ENCODE data around the gene RPS6KA4.
"Not testable (repeated sequence)": the region's sequence is repeated elsewhere in the genome, so short reads cannot be mapped to it uniquely, and the experiment has no call there.

Gene RPS6KA4

DNA sequence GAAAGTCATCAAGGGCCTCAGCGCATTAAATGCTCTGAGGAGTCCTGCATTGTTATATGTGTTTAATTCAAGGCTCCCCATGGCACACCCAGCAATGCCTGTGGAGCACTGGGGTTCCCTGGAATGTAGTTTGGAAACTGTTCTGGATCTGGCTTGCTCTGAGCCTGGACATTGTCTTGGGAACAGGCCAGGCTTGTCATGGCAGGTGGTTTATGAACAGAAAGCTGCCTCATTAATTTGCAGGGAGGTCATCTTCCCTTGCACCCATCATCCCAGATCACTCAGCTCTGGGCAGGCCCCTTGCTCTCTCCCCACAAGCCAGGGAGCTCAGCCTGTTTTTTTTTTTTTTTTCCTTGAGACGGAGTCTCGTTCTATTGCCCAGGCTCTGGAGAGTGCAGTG, 32.9 kb downstream of the RPS6KA4 start:
- DNase-seq, result no peak

DNA sequence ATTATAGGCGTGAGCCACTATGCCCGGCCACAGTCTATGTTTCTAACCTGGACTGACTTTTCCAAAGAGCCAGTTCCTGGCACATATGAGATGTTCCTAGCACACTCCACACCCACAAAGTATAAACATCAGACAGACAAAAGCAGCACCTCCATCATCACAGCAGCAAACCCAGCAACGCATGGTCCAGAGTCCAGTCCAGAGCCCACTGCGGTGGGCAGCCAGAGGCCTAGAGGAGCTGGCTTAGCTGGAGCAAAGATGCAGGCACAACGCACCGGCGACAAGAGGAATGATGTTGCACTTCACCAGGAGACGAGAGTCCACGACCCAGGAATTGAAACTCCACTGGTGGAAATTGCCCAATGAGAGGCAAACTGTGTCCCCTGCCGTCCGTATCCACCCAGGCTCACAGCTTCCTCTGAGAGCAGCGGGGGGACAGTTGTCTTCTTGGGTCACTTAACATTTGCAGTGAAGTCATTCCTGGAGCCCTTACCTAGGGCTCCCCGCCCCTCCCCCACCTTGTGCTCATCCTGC, 36.6 kb downstream of the RPS6KA4 start:
- DNase-seq, result peak; percentile 86

DNA sequence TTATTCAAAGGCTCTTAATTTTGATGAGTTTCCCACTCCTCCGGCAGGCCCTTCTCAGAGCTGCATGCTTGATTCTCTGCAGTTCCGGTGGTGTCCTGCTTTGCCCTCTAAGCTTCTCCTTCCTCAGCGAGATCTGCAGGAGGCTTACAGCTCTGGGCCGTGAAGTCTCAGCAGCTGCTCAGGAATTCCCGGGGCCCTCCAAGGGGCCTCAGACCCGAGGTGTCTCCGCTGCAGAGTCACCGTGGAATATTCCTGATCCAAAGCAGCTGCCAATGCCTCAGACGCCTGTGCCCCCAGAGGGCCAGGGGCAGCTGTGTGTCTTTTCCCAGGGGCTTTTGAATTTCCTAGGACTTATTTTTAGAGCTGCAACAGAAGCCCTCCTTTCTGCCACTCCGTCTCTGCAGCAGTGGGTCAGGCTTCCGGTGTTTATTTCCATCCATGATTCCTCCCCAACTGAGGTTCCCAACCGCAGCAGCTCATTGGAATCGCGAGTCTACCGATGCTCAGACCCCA, 37.2 kb downstream of the RPS6KA4 start:
- DNase-seq, result no peak

DNA sequence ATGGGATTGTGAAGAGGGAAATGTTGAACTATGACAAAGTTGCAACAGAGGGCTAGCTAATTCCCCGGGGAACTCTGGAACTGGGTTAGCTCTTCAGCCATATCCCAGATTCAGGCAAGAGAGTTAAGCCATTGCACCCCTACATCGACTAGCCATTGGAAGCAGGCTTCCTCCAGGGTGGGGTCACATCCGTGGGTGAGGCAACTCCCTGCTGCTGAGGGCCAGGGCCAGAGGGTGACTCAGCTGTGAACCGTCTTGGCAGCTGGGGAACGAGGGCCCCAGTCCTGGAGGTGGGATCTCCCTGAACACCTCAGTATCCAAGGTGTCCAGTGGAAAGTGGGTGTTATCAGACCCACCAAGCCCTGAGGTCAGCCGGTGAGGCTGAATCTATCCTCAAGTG, 41.1 kb downstream of the RPS6KA4 start:
- peak; percentile 50 for DNase-seq

DNA sequence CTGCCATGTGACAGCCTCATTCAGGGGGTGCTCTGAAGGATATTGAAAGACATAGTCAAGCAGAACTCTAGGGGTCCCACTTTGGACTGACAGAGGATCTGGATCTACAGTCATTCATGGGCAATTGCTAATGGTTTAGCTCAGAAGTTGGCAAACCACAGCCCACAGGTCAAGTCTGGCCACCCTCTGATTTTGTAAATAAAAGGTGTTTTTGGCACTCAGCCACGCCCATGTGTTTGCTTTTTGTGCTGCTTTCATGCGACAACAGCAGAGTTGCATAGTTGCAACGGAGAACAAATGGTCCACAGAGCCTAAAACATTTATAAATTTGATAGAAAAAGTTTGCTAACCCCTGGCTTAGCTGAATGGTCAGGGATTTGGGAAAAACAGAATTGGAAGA, 41.7 kb downstream of the RPS6KA4 start:
- DNase-seq, result no peak

DNA sequence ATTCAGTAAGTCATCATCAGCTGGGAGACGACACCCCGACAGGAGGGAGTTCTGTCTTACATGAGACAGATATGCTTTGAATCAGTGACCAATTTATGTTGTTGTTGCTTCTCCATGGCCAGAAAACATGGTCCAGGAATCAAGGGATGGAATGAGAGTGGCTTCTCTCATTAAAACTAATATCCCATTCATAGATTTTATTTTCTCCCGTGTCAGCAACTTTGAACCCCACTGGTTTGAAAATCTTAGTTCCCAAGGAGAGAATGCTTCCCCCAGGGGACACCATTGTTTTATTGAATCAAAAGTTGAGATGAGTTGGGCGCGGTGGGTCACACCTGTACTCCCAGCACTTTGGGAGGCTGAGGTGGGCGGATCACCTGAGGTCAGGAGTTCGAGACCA, 42.8 kb downstream of the RPS6KA4 start:
- no peak for DNase-seq

DNA sequence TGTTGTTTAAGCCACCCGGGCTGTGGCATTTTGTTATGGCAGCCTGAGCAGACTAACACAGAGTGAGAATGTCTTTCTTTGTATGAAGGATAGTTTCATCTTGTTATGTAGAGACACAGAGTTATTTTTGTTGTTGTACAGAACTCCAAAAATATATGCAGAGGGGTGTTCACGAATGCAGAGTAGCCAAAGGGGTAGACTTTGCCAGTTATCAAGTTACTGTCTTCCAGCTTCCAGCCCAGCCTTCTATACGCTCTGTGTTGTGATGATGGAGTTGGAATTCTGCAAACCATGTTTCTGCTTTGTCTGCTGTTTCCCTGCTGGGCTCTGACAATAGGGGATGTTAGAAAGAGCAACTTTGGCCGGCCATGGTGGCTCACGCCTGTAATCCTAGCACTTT, 44.1 kb downstream of the RPS6KA4 start:
- DNase-seq, result no peak

DNA sequence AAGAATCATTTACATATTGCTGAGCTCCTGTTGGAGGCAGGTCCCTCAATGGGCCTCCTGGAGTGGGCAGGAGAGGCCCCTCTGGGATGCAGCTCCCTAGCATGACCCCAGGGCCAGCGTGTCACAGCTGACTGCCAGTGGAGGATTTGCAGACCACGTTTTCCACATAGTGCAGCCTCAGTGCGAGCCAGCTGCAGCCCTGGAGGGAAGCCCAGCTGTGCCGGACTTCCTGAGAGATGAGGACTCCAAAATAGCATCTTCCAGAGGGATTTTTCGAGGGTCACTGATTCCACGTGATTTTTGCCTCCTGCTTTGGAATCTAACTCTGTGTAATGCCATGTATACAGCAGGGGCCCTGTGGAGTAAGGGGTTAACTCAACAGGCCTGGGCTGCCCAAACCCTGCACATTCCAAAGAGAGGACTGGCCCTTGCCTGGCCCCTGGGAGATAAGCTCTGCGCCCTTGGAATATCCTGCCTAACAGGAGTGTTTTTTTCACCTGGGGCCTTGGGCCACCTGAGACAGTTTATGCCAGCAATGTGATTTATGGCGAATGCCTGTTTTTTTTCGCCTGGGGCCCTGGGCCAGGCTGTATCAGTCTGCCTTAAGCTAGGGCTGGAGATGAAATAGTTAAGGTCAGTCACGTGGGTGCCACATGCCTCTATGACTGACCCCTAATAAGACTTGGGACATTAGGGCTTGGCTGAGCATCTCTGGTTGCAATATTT, 47.4 kb downstream of the RPS6KA4 start:
- no peak for DNase-seq

DNA sequence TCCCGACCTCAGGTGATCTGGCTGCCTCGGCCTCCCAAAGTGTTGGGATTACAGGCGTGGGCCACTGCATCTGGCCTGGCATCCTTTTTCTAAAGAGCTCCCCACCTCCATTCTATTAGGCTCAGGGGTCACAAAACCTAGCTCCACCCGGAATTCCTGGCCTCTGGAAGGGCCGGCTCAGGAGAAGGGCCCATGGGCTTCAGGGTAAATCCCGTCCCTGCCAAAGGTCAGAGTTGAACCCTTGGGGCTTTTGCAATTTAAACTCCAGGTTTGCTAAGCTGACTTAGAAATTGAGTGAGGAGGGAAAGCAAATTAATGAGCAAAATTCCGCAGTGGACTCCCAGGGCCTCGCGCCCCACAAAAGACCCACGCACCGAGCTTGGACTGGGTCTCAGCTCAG, 48.3 kb downstream of the RPS6KA4 start:
- DNase-seq, result no peak

DNA sequence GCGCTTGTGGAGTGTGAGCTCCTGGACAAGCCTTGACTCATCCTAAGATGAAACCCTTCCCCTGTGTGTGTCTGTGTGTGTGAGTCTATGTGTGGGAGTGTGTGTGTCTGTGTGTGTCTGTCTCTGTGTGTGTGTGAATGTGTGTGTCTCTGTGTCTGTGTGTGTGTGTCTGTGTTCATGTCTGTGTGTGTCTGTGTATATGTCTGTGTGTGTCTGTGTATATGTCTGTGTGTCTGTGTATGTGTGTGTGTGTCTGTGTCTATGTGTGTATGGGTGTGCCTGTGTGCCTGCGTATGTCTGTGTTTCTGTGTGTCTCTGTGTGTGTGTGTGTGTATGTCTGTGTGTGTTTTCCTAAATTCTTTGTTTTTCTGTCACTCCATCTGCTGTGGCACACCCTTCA, 48.7 kb downstream of the RPS6KA4 start:
- DNase-seq, result no peak

DNA sequence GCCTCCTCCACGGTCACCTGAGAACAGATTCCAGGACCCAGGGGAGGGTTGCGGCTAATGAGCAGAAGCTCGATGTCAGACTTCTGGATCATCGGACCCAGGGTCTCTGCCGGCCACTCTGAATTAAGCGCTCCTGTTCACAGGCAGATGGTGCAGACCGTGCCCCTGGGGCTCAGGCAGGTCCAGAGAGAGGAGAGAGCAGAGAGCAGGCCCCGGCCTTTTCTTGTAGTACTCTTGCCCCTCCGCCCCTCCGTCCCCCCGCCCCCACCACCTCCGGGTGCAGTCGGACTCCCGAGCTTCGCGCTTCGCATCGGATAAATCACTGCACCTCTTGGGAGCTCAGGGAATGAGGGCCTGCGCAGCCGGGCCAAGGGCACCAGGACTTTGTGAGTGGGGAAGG, 50.3 kb downstream of the RPS6KA4 start:
- DNase-seq, result no peak

DNA sequence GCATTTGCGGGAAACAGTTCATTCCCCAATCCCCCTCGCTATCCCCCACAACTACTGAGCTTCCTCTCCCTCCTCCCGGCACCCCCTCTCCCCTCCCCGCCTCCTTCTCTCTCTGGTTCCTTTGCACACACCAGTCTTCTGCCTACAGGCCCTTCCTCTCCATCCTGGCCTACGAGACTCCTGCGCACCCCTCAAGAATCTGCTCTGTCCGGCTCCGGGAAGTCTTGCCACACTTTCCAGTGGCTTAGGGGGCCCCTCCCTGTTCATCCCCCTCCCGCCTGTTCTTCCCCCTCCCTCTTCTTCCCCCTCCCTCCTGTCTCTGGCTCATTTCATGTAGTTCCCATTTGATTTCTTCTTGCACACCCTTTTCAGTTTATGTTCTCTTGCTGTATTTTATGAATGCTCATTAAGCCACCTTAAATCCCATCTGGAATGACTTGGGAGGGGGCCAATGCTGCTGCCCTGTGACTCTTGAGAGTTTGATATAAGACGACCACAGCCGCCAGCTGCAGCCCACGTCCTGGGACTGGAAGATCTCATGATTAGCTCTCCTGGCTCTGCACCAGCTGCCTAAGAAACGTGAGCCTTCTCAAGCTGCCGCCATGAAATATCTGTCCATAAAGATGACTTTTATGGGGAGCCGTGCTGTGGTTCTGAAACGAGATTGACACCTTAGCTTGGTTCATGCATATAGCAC, 50.9 kb downstream of the RPS6KA4 start:
- DNase-seq, result no peak

DNA sequence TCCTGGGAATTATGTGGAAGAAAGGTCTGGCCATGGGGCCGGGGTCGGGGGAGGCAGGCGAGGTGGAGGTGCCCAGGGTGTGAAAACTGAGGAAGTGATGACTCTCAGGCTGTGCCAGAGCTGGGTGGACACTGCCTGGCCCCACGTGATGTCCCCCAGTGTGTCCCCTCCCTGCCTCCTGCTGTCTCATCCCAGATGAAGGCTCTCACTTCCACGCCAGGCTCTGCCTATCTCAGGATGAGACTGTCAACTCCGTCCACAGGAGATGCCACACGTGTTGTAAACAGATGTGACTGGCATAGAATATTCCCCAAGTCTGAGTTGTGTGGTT, 51.4 kb downstream of the RPS6KA4 start:
- DNase-seq, result no peak

DNA sequence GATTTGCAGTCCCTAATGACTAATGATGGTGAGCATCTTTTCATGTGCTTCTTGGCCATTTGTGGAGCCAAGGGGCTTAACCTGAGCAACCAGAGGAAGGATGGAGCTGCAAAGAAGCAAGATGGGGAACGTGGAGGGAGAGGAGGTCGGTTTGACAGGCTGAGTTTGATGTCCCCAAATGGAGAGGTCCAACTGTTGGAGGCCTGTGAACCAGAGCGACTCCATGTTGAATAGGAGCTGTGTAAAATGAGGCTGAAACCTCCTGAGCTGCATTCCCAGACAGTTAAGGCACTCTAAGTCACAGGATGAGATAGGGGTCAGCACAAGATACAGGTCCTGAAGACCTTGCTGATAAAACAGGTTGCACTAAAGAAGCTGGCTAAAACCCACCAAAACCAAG, 54.5 kb downstream of the RPS6KA4 start:
- no peak for DNase-seq

DNA sequence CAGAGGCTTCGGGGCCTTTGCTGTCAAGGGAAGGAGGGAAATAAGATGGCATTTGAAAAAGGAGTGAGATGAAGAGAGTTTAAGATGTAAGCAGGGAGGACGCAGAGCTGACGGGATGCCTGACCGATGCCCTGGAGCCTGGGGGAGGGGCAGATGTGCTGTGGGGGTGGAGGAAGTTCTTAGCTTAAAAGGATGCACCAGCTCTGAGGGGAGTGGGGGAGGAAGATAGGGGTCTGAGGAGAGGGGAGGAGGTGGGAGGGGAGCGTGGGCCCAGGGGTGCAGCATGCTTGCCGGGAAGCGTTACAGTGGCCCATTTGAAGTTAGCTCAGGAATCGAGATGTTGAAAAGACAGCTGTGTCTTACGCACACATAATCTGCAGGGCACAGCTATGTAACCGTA, 56.3 kb downstream of the RPS6KA4 start:
- no peak for DNase-seq

DNA sequence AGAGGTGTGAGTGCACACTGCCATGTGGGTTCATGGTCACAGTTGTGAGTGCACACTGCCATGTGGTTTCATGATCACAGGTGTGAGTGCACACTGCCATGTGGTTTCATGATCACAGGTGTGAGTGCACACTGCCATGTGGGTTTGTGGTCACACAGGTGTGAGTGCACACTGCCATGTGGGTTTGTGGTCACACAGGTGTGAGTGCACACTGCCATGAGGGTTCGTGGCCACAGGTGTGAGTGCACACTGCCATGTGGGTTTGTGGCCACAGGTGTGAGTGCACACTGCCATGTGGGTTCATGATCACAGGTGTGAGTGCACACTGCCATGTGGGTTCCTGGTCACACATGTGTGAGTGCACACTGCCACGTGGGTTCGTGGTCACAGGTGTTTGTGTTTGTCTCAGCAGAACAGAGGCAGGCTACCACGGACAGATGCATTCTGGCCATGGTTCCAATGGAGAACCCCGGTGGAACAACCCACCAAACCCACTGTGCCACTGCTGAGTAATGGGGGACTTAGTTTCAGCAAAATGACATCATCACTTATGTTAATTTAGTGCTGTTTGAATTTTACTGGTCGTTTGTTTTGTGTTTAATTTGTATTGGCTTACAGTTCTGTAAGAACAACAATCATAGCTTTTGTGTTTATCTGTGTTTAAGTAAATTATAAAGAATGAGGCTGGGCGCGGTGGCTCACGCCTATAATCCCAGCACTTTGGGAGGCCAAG, 57.2 kb downstream of the RPS6KA4 start:
- DNase-seq, result no peak

DNA sequence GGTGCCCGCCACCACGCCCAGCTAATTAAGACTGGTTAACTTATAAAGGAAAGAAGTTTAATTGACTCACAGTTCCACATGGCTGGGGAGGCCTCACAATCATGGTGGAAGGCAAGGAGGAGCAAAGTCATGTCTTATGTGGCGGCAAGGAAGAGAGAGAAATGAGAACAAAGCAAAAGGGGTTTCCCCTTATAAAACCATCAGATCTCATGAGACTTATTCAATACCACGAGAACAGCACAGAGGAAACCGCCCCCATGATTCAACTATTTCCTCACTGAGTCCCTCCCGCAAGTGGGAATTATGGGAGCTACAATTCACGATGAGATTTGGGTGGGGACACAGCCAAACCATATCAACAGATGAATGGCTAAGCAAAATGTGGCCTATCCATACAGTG, 59.3 kb downstream of the RPS6KA4 start:
- not testable (repeated sequence) for DNase-seq

DNA sequence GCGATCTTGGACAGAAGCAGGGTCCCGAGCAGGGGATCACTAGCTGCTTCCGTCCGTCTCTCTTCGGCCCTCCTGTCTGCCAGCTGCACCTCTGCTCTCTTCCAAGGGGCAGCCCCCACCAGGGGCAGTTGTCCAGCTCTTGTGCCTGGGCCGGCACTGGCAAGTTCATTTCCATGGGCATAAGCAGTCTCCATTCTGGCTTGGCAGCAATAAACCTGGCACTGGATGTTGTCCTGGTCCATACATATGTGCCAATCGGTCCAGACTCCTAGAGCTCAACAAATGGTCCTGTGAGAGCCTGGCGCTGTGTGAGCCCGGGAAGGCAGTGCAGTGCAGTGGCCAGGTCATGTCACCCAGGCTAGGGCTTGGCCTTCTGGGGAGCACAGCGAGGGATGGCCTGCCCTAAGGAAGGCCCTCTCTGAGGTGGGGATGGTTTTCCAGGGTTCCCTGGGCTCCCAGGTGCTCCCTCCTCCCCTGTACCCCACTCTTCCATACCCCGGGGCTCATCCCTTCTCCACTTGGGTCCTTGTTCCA, 60.4 kb downstream of the RPS6KA4 start:
- DNase-seq, result no peak

DNA sequence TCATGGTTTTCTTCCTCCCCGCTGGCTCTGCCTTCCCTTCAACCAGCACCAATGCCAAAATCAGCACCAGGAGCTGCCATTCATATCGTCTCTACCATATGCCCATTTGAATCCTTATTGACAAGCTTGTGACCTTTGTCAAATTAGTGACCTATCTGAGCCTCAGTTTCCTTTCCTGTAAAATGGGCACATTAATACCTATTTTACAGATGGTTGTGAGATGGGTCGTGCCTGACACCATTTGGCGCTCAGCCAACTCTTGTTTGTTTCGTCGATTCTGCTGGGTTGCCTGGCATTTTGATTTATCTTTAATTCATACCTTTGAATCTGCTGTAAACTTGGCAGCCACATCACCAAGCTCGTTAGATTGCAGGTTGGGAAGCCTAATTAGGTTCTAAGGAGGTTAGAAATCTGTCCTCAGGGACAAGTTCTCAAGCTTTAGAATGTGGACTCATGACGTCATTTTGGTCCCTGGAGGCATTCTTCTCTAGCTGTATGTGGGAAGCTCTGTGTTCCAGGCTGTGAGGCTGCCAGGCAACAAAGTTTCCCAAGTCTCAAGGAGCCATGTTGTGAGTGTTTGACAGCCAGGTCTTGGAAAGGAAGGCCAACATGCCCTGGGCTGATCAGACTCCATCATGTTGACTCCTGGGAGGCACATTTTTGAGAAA, 61.0 kb downstream of the RPS6KA4 start:
- no peak for DNase-seq

Measured in MV-4-11 (cell line).